Epithelial cell of proximal tubule (primary cell): ENCODE data around the gene TMBIM6. TPM values are rescaled to one million over a fixed set of nuclear protein-coding genes. Genes with fewer than 3 reads are reported as not detected.
A peak's percentile ranks its signal among the peaks of the same experiment; 100 is the strongest.
"Not testable (repeated sequence)": the region's sequence is repeated elsewhere in the genome, so short reads cannot be mapped to it uniquely, and the experiment has no call there.

Experiments
- DNase-seq: peaks from one replicate; pipeline ENCODE4 v3.0.0-alpha.2; 2011; ENCODE audit warnings: low read depth
- H3K4me3 ChIP-seq: 2 replicates; pipeline ENCODE4 v1.5.1; 2011; ENCODE audit warnings: low read depth, mild to moderate bottlenecking, low read length
- total RNA-seq: library from RNA; depleted of rRNA; stranded (reverse); fragments of >200 nt; gene quantifications from 2 replicates; pipeline ENCODE4 v1.2.3, GENCODE V29; 2015
- TF ChIP-seq, protein P1 (sequence below): conservative IDR thresholded peaks from 2 replicates; pipeline ENCODE4 v1.5.1; 2012; ENCODE audit warnings: low read depth, mild to moderate bottlenecking, low read length

Gene TMBIM6
- total RNA-seq, 1 donor from 2014 or later = 436 TPM

DNA sequence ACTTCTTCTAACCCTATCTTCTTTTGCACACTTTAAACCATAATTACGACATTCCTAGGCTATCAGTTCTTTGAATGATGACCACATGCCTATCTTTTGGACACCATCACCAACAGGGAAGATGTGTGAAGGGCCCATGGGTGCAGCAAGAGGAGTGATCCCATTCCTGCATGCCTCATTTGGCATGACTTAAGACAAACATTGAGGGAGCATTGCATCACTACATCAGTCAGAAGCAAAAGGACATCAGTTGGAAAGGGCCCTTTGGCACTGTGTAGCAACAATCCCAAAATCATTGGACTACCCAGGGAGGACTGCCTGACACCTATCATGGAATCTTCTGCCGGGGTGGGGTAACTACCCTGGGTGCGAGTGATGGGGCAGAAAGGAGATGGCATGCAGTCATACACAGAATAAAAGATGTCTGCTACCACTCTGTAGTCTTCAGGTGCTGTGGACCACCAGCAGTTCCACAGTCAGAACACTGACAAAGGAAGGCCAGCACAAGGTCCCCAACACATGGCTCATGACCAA, 10.7 kb upstream of the TMBIM6 start:
- no peak for DNase-seq
- TF ChIP-seq, protein P1, sequence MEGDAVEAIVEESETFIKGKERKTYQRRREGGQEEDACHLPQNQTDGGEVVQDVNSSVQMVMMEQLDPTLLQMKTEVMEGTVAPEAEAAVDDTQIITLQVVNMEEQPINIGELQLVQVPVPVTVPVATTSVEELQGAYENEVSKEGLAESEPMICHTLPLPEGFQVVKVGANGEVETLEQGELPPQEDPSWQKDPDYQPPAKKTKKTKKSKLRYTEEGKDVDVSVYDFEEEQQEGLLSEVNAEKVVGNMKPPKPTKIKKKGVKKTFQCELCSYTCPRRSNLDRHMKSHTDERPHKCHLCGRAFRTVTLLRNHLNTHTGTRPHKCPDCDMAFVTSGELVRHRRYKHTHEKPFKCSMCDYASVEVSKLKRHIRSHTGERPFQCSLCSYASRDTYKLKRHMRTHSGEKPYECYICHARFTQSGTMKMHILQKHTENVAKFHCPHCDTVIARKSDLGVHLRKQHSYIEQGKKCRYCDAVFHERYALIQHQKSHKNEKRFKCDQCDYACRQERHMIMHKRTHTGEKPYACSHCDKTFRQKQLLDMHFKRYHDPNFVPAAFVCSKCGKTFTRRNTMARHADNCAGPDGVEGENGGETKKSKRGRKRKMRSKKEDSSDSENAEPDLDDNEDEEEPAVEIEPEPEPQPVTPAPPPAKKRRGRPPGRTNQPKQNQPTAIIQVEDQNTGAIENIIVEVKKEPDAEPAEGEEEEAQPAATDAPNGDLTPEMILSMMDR = no peak
- no peak overlapping the region for H3K4me3 ChIP-seq

DNA sequence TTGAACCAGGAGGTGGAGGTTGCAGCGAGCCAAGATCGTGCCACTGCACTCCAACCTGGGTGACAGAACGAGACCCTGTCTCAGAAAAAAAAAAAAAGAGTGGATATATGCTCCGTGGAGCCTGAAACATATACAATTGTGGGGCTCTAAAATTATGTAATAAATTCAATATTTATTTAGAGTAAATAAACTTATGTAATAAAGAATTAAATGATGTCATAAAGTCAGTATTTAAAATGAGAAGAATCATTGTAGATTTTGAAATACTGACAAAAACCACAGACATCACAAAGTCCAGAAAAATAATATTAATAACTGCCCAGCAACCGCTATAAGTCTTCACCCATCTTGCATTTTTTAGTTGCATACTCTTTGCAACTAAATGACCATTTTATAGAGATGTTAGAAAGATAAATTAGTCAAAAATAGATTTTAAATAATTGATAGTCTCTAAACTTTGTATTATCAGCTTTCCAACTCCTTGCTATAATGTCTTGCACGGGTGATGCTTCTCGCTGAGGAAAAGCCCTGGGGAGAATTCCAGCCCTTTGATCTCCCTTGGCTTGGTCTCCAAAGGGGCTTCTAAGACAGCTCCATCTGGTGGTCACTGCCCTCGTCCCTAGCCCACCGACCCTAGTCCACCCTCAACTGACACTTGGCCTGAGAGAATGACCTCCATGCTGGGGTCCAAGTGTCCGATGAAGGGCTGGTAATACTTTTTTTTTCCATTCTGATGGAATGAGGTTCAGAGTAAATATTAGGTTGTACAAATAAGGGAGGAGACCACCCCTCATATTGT, 7.9 kb upstream of the TMBIM6 start:
- no peak for DNase-seq
- TF ChIP-seq, protein P1 = no peak
- no peak overlapping the region for H3K4me3 ChIP-seq

DNA sequence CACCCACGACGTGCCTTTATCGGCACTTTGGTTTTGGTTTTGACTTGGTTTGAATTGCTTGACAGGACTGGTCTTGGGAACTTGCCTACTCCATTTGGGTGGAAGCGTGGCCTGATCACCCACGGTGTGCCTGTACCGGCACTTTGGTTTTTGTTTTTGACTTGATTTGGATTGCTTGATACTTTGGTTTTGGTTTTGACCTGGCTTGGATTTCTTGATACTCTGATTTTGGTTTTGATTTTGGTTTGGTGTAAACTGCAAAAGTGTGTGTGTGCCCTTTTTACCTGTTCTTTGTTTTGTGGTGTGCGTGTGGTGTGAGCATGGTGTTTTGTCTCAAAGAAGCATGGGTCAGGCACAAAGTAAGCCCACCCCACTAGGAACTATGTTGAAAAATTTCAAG, 6.5 kb upstream of the TMBIM6 start:
- DNase-seq, H3K4me3 ChIP-seq: not testable (repeated sequence)

DNA sequence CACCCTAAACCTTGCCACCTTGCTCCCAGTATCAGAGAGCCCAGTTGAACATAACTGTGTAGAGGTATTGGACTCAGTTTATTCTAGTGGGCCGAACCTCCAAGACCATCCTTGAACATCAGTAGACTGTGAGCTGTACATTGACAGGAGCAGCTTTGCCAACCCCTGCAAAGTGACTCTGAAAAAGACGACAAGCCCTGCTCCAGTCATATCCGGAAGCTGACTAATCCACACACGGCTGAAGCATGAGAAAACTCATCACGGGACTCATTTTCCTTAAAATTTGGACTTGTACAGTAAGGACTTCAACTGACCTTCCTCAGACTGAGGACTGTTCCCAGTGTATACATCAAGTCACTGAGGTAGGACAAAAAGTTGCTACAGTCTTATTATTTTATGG, 2.6 kb upstream of the TMBIM6 start:
- not testable (repeated sequence) for H3K4me3 ChIP-seq, DNase-seq

DNA sequence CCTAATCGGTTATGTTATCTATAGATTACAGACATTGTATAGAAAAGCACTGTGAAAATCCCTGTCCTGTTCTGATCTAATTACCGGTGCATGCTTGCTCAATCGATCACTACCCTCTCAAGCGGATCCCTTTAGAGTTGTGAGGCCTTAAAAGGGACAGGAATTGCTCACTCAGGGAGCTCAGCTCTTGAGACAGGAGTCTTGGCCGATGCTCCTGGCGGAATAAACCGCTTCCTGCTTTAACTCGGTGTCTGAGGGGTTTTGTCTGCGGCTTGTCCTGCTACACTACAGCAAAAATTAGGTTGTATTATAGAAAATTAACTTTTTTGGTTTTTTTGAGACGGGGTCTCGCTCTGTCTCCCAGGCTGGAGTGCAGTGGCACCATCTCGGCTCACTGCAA, 1.1 kb upstream of the TMBIM6 start:
- not testable (repeated sequence) for DNase-seq, H3K4me3 ChIP-seq

DNA sequence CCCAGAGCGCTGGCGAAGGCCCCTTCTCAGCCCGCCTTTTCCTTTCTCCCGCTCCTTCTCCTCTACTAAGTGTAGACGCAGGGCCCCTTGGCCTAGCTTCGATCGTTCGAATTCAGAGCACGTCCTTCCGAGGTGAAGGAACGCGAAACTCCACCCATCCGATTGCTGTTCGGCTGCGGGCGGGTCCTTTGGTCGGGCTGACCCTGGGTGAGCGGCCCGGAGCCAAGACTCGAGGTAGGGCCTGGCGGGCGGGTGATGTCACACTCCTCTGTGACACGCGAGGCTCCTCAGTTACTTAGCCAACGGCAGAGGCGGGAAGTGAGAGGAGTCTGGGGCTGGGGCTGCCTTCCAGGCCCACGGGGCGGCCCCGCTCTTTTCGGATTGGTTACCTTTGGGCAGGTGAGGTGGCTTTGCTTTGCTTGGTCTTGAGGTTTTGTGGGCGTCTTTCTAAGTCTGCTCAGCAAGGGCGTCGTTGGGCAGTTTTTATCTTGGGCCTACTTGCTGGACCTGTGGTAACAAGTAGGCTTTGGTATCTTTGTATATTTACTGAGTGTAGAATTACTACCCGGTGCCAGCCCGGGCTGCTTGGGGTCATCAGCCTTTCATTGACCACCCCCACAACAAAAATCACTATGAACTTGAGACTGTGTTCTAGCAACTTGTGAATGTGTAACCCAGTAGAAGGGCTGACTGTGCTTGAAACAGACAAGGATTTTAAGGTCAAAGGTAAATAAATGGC, 694 bp downstream of the TMBIM6 start:
- TF ChIP-seq, protein P1 = no peak

DNA sequence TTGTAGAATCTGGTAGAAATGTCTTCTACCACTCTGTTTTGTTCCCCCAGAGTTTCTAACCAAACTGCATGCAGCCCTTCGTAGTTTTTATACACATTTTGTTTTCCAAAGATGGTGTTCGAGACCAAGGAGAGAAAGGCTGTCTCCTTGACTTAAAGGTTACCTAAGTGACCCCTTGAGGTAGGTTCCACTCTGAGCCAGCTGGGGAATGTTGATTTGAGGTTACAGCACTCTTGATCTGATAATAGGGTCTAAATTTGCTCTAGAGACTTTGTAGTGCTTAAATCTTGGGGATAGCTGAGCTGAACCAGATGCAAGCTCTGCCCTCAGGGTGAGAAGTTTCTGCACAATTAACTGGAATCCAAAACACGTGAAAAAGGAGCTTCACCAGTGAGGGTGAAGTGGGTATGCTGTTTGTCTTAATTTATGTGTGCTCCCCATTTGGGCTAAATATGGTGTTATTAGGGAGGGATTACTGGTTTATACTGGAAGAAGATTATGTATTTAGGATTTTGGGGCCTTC, 3.1 kb downstream of the TMBIM6 start:
- TF ChIP-seq, protein P1 = no peak
- no peak overlapping the region for H3K4me3 ChIP-seq
- no peak for DNase-seq

More for the DNA sequence above, 694 bp downstream of the TMBIM6 start:
- H3K4me3 ChIP-seq = peak overlapping the region; percentile 82
- no peak for DNase-seq

DNA sequence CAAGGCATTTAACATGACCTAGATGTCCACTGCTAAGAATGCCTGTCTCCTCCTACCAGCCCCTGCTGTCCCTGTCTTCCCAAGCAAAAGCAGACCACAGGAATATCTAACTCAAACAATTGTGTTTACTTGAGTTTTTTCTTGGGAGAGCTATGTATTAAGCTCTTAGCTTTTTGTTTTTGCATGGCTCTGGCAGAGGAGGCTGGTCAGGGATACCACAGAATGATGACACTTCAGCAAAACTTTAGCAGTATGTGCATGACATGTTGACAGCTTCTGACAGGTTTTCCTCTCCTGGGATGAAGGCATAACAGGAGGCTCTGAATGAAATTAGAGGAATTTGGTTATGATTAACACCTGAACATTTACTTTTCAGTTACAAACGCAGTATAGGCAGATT, 6.9 kb downstream of the TMBIM6 start:
- no peak overlapping the region for H3K4me3 ChIP-seq
- TF ChIP-seq, protein P1 = no peak
- DNase-seq = no peak
